ENCODE measurements around the gene JAZF1.

- TF ChIP-seq CTCF (conservative IDR thresholded peaks at IDR 0.05; ENCODE audit: low read depth, low read length) (no peak), NFE2L2 (IDR thresholded peaks at IDR 0.05; ENCODE audit: low read depth, low read length) (no peak), POLR2A (IDR thresholded peaks at IDR 0.05; ENCODE audit: low read depth, low read length) (no peak)
Measured at GRCh38 chr7:27840313-27840712, 340.3 kb downstream of the JAZF1 start.

Data from IMR-90 (cell line).